HepG2 (cell line): ENCODE results near the gene L3MBTL3. TPM values are rescaled to one million over a fixed set of nuclear protein-coding genes. Genes with fewer than 3 reads are reported as not detected.

Experiments used
- ELF3 ChIP-seq: IDR thresholded peaks from 2 replicates; pipeline ENCODE4 v1.6.1; 2016; ENCODE audit warnings: missing genetic modification reagents, missing compliant biosample characterization
- FLYWCH1 ChIP-seq: sonication (generic); formaldehyde crosslinking; IDR thresholded peaks from 2 replicates; pipeline ENCODE4 v1.8.1; 2023; ENCODE audit warnings: mild to moderate bottlenecking, missing genetic modification reagents
- GATAD2A ChIP-seq: IDR thresholded peaks from 2 replicates; pipeline ENCODE4 v1.6.1; 2016
- SP5 ChIP-seq: IDR thresholded peaks from 2 replicates; pipeline ENCODE4 v1.6.1; 2016; ENCODE audit warnings: low read depth, borderline replicate concordance
- TGIF2 ChIP-seq: IDR thresholded peaks from 2 replicates; pipeline ENCODE4 v1.6.1; 2016; ENCODE audit warnings: control low read depth, missing compliant biosample characterization
- ZFX ChIP-seq: sonication (generic); formaldehyde crosslinking; IDR thresholded peaks from 2 replicates; pipeline ENCODE4 v1.4.0; 2020; ENCODE audit warnings: mild to moderate bottlenecking, low read depth, missing genetic modification reagents, moderate library complexity
- ZNF430 ChIP-seq: sonication (generic); formaldehyde crosslinking; IDR thresholded peaks from 2 replicates; pipeline ENCODE4 v1.9.0; 2021; ENCODE audit warnings: mild to moderate bottlenecking, missing genetic modification reagents
- ZNF501 ChIP-seq: sonication (generic); formaldehyde crosslinking; IDR thresholded peaks from 2 replicates; pipeline ENCODE4 v1.5.1; 2020; ENCODE audit warnings: mild to moderate bottlenecking, moderate library complexity, missing genetic modification reagents
- ZSCAN25 ChIP-seq: sonication (generic); formaldehyde crosslinking; IDR thresholded peaks from 2 replicates; pipeline ENCODE4 v1.8.0; 2022; ENCODE audit warnings: mild to moderate bottlenecking, missing genetic modification reagents
- polyA plus RNA-seq, 8 experiments: library from polyadenylated mRNA; depleted of rRNA in 3 of 8; stranded (reverse) in 7 of 8; unstranded in 1 of 8; fragments of >200 nt; fragmentation: Illumina TruSeq in 4 of 8; extraction: Trizol in 4 of 8; gene quantifications; 2 replicates each; pipeline versions ENCODE4 v1.2.1 to v1.2.3, GENCODE V29; 2011 to 2016; ENCODE audit warnings: low read depth in 4 of 8, missing spikeins in 1 of 8, mixed read lengths in 1 of 8; ENCODE audit not compliant: insufficient read depth in 1 of 8
- total RNA-seq, 5 experiments: library from RNA; depleted of rRNA; stranded (reverse); fragments of >200 nt; fragmentation: Illumina TruSeq; extraction: Trizol; gene quantifications; 2 replicates each; pipeline ENCODE4 v1.2.3, GENCODE V29; 2016; ENCODE audit warnings: low read depth in 1 of 5
- TF ChIP-seq, protein P1 (sequence below): sonication (generic); formaldehyde crosslinking; IDR thresholded peaks from 2 replicates; pipeline ENCODE4 v1.4.0; 2020; ENCODE audit warnings: mild to moderate bottlenecking, missing genetic modification reagents
- TF ChIP-seq, protein P2 (sequence below): sonication (generic); formaldehyde crosslinking; IDR thresholded peaks from 2 replicates; pipeline ENCODE4 v1.4.0; 2020; ENCODE audit warnings: missing genetic modification reagents
- TF ChIP-seq, protein P3 (sequence below): sonication (generic); formaldehyde crosslinking; conservative IDR thresholded peaks from 2 replicates; pipeline ENCODE4 v1.4.0; 2020; ENCODE audit warnings: mild to moderate bottlenecking, missing genetic modification reagents, moderate library complexity
- TF ChIP-seq, protein P4 (sequence below): sonication (generic); formaldehyde crosslinking; IDR thresholded peaks from 2 replicates; pipeline ENCODE4 v1.5.1; 2020; ENCODE audit warnings: mild to moderate bottlenecking, missing genetic modification reagents
- TF ChIP-seq, protein P5 (sequence below): sonication (generic); formaldehyde crosslinking; IDR thresholded peaks from 2 replicates; pipeline ENCODE4 v1.8.1; 2022; ENCODE audit warnings: mild to moderate bottlenecking, missing genetic modification reagents
- TF ChIP-seq, protein P6 (sequence below): sonication (generic); formaldehyde crosslinking; IDR thresholded peaks from 2 replicates; pipeline ENCODE4 v1.9.0; 2021; ENCODE audit warnings: missing genetic modification reagents, borderline replicate concordance

L3MBTL3 gene
- total and polyA plus RNA-seq, 2 of the 13 experiments (the other 11 are each of a cell fraction or from before 2014, with no cell fraction given) = 1.5 to 2.5 TPM

DNA sequence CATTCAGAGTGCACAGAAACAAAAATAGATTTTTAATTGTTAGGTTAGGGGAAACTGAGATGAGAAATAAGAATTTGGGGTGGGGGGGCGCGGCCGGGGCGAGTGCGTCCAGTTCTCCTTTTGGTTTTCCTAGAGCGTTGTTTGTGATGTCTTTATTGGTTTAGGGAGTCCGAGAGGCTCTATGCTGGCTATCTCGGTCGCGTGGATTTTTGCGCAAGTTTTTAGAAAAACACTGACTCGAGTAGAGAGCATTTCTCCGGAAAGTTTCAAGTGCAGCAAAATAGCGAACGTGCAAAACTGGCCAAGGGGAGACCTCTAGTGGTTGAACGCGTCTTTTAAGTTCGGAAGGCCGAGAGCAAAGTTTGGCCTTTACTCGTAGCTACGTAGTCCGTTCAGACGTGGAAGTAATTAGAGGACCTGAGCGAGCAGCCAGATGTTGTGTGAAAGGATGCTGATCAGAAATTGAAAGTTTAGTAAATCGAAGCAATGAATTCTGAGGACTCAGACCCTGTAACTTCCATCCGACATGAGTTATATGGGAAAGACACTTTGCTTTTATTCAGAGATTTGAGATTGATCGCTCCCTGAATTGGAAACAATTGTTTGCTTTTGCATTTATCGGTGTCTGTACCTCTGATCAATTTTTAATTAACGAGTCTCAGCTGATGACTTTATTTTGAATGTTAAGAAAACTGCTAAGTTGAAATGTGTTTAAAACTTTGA lies 2.7 kb downstream of the L3MBTL3 start (continued):
- TF ChIP-seq, protein P1, sequence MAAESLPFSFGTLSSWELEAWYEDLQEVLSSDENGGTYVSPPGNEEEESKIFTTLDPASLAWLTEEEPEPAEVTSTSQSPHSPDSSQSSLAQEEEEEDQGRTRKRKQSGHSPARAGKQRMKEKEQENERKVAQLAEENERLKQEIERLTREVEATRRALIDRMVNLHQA (CRISPR knock-in tag) = no peak
- TF ChIP-seq, protein P2, sequence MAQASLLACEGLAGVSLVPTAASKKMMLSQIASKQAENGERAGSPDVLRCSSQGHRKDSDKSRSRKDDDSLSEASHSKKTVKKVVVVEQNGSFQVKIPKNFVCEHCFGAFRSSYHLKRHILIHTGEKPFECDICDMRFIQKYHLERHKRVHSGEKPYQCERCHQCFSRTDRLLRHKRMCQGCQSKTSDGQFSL (CRISPR knock-in tag) = peak; percentile 79; the same call in 1 of the 2 replicates
- TF ChIP-seq, protein P3, sequence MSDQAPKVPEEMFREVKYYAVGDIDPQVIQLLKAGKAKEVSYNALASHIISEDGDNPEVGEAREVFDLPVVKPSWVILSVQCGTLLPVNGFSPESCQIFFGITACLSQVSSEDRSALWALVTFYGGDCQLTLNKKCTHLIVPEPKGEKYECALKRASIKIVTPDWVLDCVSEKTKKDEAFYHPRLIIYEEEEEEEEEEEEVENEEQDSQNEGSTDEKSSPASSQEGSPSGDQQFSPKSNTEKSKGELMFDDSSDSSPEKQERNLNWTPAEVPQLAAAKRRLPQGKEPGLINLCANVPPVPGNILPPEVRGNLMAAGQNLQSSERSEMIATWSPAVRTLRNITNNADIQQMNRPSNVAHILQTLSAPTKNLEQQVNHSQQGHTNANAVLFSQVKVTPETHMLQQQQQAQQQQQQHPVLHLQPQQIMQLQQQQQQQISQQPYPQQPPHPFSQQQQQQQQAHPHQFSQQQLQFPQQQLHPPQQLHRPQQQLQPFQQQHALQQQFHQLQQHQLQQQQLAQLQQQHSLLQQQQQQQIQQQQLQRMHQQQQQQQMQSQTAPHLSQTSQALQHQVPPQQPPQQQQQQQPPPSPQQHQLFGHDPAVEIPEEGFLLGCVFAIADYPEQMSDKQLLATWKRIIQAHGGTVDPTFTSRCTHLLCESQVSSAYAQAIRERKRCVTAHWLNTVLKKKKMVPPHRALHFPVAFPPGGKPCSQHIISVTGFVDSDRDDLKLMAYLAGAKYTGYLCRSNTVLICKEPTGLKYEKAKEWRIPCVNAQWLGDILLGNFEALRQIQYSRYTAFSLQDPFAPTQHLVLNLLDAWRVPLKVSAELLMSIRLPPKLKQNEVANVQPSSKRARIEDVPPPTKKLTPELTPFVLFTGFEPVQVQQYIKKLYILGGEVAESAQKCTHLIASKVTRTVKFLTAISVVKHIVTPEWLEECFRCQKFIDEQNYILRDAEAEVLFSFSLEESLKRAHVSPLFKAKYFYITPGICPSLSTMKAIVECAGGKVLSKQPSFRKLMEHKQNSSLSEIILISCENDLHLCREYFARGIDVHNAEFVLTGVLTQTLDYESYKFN = no peak
- TF ChIP-seq SP5 (CRISPR knock-in tag) (no peak), GATAD2A (CRISPR knock-in tag) (peak; percentile 50; the same call in 1 of the 2 replicates), ZSCAN25 (CRISPR knock-in tag) (0 out of 2 replicates have a peak, but pooled peaks have one; percentile 26), ZFX (CRISPR knock-in tag) (peak; percentile 64), FLYWCH1 (CRISPR knock-in tag) (no peak), ZNF430 (CRISPR knock-in tag) (no peak), ELF3 (CRISPR knock-in tag) (no peak), TGIF2 (CRISPR knock-in tag) (0 out of 2 replicates have a peak, but pooled peaks have one; percentile 41), ZNF501 (no peak)
- TF ChIP-seq, protein P4, sequence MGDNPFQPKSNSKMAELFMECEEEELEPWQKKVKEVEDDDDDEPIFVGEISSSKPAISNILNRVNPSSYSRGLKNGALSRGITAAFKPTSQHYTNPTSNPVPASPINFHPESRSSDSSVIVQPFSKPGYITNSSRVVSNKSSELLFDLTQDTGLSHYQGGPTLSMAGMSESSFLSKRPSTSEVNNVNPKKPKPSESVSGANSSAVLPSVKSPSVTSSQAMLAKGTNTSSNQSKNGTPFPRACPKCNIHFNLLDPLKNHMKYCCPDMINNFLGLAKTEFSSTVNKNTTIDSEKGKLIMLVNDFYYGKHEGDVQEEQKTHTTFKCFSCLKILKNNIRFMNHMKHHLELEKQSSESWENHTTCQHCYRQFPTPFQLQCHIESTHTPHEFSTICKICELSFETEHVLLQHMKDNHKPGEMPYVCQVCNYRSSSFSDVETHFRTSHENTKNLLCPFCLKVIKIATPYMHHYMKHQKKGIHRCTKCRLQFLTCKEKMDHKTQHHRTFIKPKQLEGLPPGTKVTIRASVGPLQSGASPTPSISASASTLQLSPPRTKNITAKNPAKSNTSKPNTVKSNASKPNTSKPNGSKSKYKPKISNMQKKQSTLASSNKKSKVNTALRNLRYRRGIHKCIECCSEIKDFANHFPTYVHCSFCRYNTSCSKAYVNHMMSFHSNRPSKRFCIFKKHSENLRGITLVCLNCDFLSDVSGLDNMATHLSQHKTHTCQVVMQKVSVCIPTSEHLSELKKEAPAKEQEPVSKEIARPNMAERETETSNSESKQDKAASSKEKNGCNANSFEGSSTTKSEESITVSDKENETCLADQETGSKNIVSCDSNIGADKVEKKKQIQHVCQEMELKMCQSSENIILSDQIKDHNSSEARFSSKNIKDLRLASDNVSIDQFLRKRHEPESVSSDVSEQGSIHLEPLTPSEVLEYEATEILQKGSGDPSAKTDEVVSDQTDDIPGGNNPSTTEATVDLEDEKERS (CRISPR knock-in tag) = no peak
- TF ChIP-seq, protein P5, sequence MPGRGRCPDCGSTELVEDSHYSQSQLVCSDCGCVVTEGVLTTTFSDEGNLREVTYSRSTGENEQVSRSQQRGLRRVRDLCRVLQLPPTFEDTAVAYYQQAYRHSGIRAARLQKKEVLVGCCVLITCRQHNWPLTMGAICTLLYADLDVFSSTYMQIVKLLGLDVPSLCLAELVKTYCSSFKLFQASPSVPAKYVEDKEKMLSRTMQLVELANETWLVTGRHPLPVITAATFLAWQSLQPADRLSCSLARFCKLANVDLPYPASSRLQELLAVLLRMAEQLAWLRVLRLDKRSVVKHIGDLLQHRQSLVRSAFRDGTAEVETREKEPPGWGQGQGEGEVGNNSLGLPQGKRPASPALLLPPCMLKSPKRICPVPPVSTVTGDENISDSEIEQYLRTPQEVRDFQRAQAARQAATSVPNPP = 0 out of 2 replicates have a peak, but pooled peaks have one; percentile 37
- TF ChIP-seq, protein P6, sequence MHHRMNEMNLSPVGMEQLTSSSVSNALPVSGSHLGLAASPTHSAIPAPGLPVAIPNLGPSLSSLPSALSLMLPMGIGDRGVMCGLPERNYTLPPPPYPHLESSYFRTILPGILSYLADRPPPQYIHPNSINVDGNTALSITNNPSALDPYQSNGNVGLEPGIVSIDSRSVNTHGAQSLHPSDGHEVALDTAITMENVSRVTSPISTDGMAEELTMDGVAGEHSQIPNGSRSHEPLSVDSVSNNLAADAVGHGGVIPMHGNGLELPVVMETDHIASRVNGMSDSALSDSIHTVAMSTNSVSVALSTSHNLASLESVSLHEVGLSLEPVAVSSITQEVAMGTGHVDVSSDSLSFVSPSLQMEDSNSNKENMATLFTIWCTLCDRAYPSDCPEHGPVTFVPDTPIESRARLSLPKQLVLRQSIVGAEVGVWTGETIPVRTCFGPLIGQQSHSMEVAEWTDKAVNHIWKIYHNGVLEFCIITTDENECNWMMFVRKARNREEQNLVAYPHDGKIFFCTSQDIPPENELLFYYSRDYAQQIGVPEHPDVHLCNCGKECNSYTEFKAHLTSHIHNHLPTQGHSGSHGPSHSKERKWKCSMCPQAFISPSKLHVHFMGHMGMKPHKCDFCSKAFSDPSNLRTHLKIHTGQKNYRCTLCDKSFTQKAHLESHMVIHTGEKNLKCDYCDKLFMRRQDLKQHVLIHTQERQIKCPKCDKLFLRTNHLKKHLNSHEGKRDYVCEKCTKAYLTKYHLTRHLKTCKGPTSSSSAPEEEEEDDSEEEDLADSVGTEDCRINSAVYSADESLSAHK = no peak
